Measurements from ENCODE around the gene REV3L. TPM values are rescaled to one million over a fixed set of nuclear protein-coding genes. Genes with fewer than 3 reads are reported as not detected.

REV3L gene
- total RNA-seq, 3 donors from 2014 or later, result 17.7 to 56.4 (median 20.7) TPM

- DNase-seq, result no peak
- Histone ChIP-seq H3K9me3 (no peaks in the 10 kb centered on the region), H3K36me3 (ENCODE audit: low read depth) (no peaks in the 10 kb centered on the region), H3K4me3 (no peak overlapping the region), H3K4me1 (ENCODE audit: low read depth) (no peaks in the 10 kb centered on the region)
- intact Hi-C loops (cut with DNase I, micrococcal nuclease), result no loop called here
- TF ChIP-seq, protein P1, sequence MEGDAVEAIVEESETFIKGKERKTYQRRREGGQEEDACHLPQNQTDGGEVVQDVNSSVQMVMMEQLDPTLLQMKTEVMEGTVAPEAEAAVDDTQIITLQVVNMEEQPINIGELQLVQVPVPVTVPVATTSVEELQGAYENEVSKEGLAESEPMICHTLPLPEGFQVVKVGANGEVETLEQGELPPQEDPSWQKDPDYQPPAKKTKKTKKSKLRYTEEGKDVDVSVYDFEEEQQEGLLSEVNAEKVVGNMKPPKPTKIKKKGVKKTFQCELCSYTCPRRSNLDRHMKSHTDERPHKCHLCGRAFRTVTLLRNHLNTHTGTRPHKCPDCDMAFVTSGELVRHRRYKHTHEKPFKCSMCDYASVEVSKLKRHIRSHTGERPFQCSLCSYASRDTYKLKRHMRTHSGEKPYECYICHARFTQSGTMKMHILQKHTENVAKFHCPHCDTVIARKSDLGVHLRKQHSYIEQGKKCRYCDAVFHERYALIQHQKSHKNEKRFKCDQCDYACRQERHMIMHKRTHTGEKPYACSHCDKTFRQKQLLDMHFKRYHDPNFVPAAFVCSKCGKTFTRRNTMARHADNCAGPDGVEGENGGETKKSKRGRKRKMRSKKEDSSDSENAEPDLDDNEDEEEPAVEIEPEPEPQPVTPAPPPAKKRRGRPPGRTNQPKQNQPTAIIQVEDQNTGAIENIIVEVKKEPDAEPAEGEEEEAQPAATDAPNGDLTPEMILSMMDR (IDR thresholded peaks at IDR 0.05), result no peak
- no peak for ATAC-seq
Measured at GRCh38 chr6:111381728-111382127, 101.3 kb downstream of the REV3L start.

GRCh38 chr6:111381123-111381522 is 101.9 kb downstream of the REV3L start:
- no peaks in the 10 kb centered on the region for H3K4me1 ChIP-seq (ENCODE audit: low read depth)
- H3K36me3 ChIP-seq (ENCODE audit: low read depth), result no peaks in the 10 kb centered on the region
- no peak for ATAC-seq
- no peak for DNase-seq
- H3K4me3 ChIP-seq, result no peak overlapping the region
- H3K9me3 ChIP-seq, result no peaks in the 10 kb centered on the region
- intact Hi-C loops (cut with DNase I, micrococcal nuclease), result no loop called here
- TF ChIP-seq, protein P1 (IDR thresholded peaks at IDR 0.05), result no peak

- ATAC-seq, result no peak
Measured at GRCh38 chr6:111379831-111380230, 103.2 kb downstream of the REV3L start.

DNA sequence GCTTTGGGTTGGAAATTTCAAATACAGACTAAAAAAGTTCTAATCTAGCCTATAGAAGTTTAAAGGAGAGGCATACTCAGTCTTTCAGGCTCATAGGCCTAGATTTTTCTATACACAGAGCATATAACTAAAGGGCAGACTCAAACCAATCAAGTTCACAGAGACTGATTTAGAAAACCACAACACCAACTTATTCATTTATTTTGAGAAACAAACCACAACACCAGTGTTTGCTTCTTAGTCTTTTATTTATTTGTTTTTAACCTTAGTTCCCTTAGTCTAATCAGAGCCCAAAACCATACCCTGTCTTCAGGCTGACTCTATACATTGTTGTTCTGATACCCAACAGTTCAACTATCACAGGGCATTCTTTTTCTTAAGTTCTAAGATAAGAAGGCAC is 103.7 kb downstream of the REV3L start:
- intact Hi-C loops (cut with DNase I, micrococcal nuclease), result no loop called here
- H3K4me3 ChIP-seq, result no peak overlapping the region
- DNase-seq (no peak), ATAC-seq (no peak)
- no peaks in the 10 kb centered on the region for H3K4me1 ChIP-seq (ENCODE audit: low read depth)
- H3K36me3 ChIP-seq (ENCODE audit: low read depth), result no peaks in the 10 kb centered on the region
- H3K9me3 ChIP-seq, result no peaks in the 10 kb centered on the region
- TF ChIP-seq, protein P1 (IDR thresholded peaks at IDR 0.05), result no peak

More at GRCh38 chr6:111379831-111380230, 103.2 kb downstream of the REV3L start:
- no peaks in the 10 kb centered on the region for H3K36me3 ChIP-seq (ENCODE audit: low read depth)
- H3K4me1 ChIP-seq (ENCODE audit: low read depth), result no peaks in the 10 kb centered on the region
- no peak for DNase-seq
- intact Hi-C loops (cut with DNase I, micrococcal nuclease), result no loop called here
- no peaks in the 10 kb centered on the region for H3K9me3 ChIP-seq
- no peak overlapping the region for H3K4me3 ChIP-seq
- TF ChIP-seq, protein P1 (IDR thresholded peaks at IDR 0.05), result no peak

DNA sequence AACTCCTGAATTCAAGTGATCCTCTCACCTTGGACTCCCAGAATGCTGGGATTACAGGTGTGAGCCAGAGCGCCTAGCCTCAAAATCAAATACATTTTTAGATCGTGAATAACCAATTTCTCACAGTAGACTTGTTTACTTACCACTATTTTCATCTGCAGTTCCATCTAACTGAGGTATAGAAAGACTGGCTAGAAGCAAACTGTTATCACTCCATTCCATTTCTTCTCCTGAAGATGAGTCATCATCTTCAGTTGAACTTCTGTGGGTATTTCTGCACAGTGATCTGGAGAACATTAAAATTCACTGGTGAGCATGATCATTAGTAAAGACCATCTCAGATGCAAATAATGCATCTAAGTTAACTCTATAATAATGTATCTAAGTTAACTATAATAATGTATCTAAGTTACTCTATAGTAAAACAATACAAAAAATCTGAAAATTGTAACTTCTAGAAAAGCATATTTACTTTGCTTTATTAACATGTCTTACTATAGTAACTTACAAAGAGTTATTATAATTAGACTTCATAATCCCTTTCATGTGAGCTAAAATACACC is 105.4 kb downstream of the REV3L start:
- Histone ChIP-seq H3K4me1 (ENCODE audit: low read depth) (no peaks in the 10 kb centered on the region), H3K4me3 (no peak overlapping the region), H3K9me3 (no peaks in the 10 kb centered on the region), H3K36me3 (ENCODE audit: low read depth) (no peaks in the 10 kb centered on the region)
- TF ChIP-seq, protein P1 (IDR thresholded peaks at IDR 0.05), result no peak
- ATAC-seq, result no peak
- DNase-seq, result no peak
- intact Hi-C loops (cut with DNase I, micrococcal nuclease), result no loop called here

All from mucosa of descending colon (tissue), 3 donors.